Body of pancreas (tissue), 4 donors: ENCODE data around the gene SPPL2C. TPM values are rescaled to one million over a fixed set of nuclear protein-coding genes. Genes with fewer than 3 reads are reported as not detected.
A peak's percentile ranks its signal among the peaks of the same experiment; 100 is the strongest.

Experiments used
- ATAC-seq: fragments of 150-250 bp; one replicate; pipeline ENCODE4 v1.9.1; 2016
- DNase-seq, 4 donors: peaks; one replicate each; pipeline ENCODE4 v3.0.0-alpha.2; 2019
- H3K27ac ChIP-seq, 4 donors: fragments of 200-600 bp; sonication (generic); 1 replicate in 3 of 4; 2 replicates in 1 of 4; pipeline versions ENCODE4 v1.5.1 to v1.6.1; 2016 to 2019; ENCODE audit warnings: mild to moderate bottlenecking in 1 of 4, mixed read lengths in 1 of 4, moderate library complexity in 1 of 4
- H3K27me3 ChIP-seq, 2 donors: fragments of 200-600 bp; sonication (generic); one replicate each; pipeline ENCODE4 v1.6.0; 2016; ENCODE audit warnings: mild to moderate bottlenecking in 1 of 2
- H3K36me3 ChIP-seq, 2 donors: fragments of 200-600 bp; sonication (generic); replicated peaks in 1 of 2; 2 replicates each; pipeline ENCODE4 v1.5.1; 2016; ENCODE audit warnings: low read depth in 2 of 2; ENCODE audit not compliant: insufficient read depth in 1 of 2
- H3K4me1 ChIP-seq: fragments of 200-600 bp; sonication (generic); one replicate; pipeline ENCODE4 v1.6.0; 2016
- H3K4me3 ChIP-seq, 2 donors: fragments of 200-600 bp; sonication (generic); 1 replicate in 1 of 2; 2 replicates in 1 of 2; pipeline ENCODE4 v1.5.1; 2016 to 2019
- H3K9me3 ChIP-seq, 3 donors: fragments of 200-600 bp; sonication (generic); 1 replicate in 2 of 3; 2 replicates in 1 of 3; pipeline ENCODE4 v1.5.1; 2016
- CTCF ChIP-seq, 7 experiments: fragments of 450-650 bp in 4 of 7; fragments of 200-600 bp in 3 of 7; sonication (generic) in 3 of 7; IDR thresholded peaks; one replicate each; pipeline ENCODE4 v1.5.1; 2016 to 2019; ENCODE audit warnings: antibody characterized with exemption in 7 of 7
- POLR2A ChIP-seq, 3 donors: fragments of 450-650 bp; IDR thresholded peaks; one replicate each; pipeline ENCODE4 v1.6.1; 2016; ENCODE audit warnings: antibody characterized with exemption in 3 of 3, mild to moderate bottlenecking in 2 of 3
- WGBS, 2 donors: methylation state at CpG; one replicate each; pipeline ENCODE4 v1.1.5; 2017; 5-methylcytosine and 5-hydroxymethylcytosine counted together
- intact Hi-C: fragments of 100-400 bp; cut with DNase I; formaldehyde crosslinking; loops from one replicate; pipeline ENCODE4 v1.15.1; 2023
- total RNA-seq, 2 donors: library from RNA; depleted of rRNA; stranded (reverse); fragments of >200 nt; gene quantifications; one replicate each; pipeline ENCODE4 v1.1.0, GENCODE V29; 2016

Gene SPPL2C
- total RNA-seq, 2 donors from 2014 or later, result not detected

DNA sequence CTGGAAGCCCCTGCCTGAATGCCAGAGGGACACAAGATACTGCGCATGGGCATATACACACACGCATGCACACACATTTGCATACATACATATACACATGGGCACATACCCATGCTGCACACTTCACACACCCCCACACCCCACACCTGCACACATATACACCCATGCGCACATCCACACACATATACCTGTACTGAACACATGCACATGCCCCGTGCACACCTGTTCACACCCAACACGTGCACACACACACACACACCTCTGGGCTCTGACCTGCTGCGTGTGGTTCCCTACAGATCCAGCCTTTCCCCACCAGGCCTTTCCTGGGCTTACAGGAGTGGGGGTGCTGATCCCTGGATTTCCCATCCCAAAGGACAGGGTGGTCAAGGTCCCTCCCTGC lies 6.3 kb downstream of the SPPL2C start:
- DNase-seq (no peak), ATAC-seq (no peak)
- Histone ChIP-seq H3K36me3 (no peaks in the 10 kb centered on the region), H3K27ac (no peak overlapping the region), H3K4me3 (no peak overlapping the region), H3K9me3 (no peaks in the 10 kb centered on the region), H3K27me3 (no peaks in the 10 kb centered on the region), H3K4me1 (no peaks in the 10 kb centered on the region)
- WGBS, 2 donors, result 71 to 80% methylated on average over 6 of the region's 6 CpGs
- intact Hi-C loops, result no loop called here
- TF ChIP-seq POLR2A (IDR thresholded peaks at IDR 0.05), result no peak

DNA sequence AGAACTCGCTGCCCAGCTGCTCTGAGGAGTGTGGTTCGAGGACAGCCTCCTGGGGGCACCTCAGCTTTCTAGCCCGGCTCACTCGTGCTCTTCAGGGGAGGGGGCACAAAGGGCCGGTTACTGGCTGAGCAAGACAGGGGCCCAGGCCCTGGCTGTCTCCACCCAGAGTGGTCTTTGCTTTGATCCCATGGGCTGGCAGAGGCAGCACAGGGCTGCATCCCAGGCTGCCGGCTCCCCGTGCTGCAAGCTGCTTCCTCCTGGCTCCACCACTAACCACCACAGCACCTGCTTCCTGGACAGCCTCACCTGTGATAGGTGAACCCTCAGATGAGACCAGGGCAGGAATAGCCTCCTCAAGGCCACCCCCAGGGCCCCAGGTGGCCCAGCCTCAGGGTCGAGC lies 6.8 kb downstream of the SPPL2C start:
- no peaks in the 10 kb centered on the region for H3K9me3 ChIP-seq
- no peaks in the 10 kb centered on the region for H3K36me3 ChIP-seq
- ATAC-seq, result no peak
- H3K27ac ChIP-seq, result no peak overlapping the region
- intact Hi-C loops, result no loop called here
- WGBS, 2 donors, result 26 to 37% methylated on average over 3 to 8 of the region's 8 CpGs
- no peak overlapping the region for H3K4me3 ChIP-seq
- no peaks in the 10 kb centered on the region for H3K4me1 ChIP-seq
- H3K27me3 ChIP-seq, result no peaks in the 10 kb centered on the region
- no peak for DNase-seq
- TF ChIP-seq CTCF (IDR thresholded peaks at IDR 0.05) (no peak), POLR2A (IDR thresholded peaks at IDR 0.05) (no peak)

GRCh38 chr17:45851873-45852272 lies 7.2 kb downstream of the SPPL2C start:
- Histone ChIP-seq H3K4me1 (no peaks in the 10 kb centered on the region), H3K4me3 (no peak overlapping the region), H3K27ac (no peak overlapping the region), H3K36me3 (no peaks in the 10 kb centered on the region), H3K27me3 (no peaks in the 10 kb centered on the region), H3K9me3 (no peaks in the 10 kb centered on the region)
- 14 to 27% methylated on average over 1 of the region's 1 CpG for WGBS, 2 donors
- ATAC-seq (no peak), DNase-seq (no peak)
- intact Hi-C loops, result no loop called here
- TF ChIP-seq POLR2A (IDR thresholded peaks at IDR 0.05), result no peak
- no peak for TF ChIP-seq CTCF (IDR thresholded peaks at IDR 0.05)

- no peak overlapping the region for H3K4me3 ChIP-seq
- H3K4me1 ChIP-seq, result no peaks in the 10 kb centered on the region
- H3K9me3 ChIP-seq, result no peaks in the 10 kb centered on the region
- H3K27ac ChIP-seq, result no peak overlapping the region
- ATAC-seq (no peak), DNase-seq (peak; percentile 59 to 75 (median 70))
- no peaks in the 10 kb centered on the region for H3K27me3 ChIP-seq
- peak; percentile 77 to 94 (median 81) for TF ChIP-seq CTCF (IDR thresholded peaks at IDR 0.05)
- TF ChIP-seq POLR2A (IDR thresholded peaks at IDR 0.05), result no peak
- WGBS, 2 donors, result 17 to 23% methylated on average over 11 to 12 of the region's 12 CpGs
- no peaks in the 10 kb centered on the region for H3K36me3 ChIP-seq
- intact Hi-C loops, result no loop called here
Measured at GRCh38 chr17:45852535-45853297, 8.0 kb downstream of the SPPL2C start.

DNA sequence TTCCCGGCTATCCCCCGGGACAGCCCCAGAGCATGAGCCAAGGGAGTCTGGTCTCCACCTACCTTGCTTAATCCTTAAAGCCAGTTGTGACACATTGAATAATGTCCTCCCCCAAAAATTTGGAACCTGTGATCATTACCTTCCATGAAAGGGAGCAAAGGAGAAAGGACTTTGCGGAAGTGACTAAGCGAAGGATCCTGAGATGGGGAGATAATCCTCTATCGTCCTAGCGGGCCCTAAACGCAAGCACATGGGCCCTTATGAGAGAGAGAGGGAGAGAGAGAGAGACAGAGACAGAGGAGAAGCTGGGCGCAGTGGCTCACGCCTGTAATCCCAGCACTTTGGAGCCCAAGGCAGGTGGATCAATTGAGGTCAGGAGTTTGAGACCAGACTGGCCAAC lies 9.5 kb downstream of the SPPL2C start:
- Histone ChIP-seq H3K27me3 (no peaks in the 10 kb centered on the region), H3K36me3 (no peaks in the 10 kb centered on the region)
- intact Hi-C loops, result no loop called here

More for the DNA sequence above, 9.5 kb downstream of the SPPL2C start:
- H3K4me3 ChIP-seq, result no peak overlapping the region
- TF ChIP-seq POLR2A (IDR thresholded peaks at IDR 0.05) (no peak), CTCF (IDR thresholded peaks at IDR 0.05) (no peak)
- ATAC-seq (no peak), DNase-seq (no peak)
- no peaks in the 10 kb centered on the region for H3K9me3 ChIP-seq
- H3K27ac ChIP-seq, result no peak overlapping the region
- H3K4me1 ChIP-seq, result no peaks in the 10 kb centered on the region
- WGBS, 2 donors, result 52 to 55% methylated on average over 7 to 9 of the region's 9 CpGs
